PC-3 (cell line): ENCODE measurements around the gene GDF7. TPM values are rescaled to one million over a fixed set of nuclear protein-coding genes. Genes with fewer than 3 reads are reported as not detected.

Experiments
- ATAC-seq: fragments of 200-7000 bp; cut with Tn5 transposase; 2 replicates; pipeline ENCODE4 v1.9.1; 2020; ENCODE audit warnings: mild to moderate bottlenecking, moderate library complexity
- BruUV-seq: library from RNA; stranded (reverse); fragments of 400-500 nt; replicated peaks from 2 replicates; lab custom pipeline; 2021; lab: Mats Ljungman, UMichigan
- CTCF ChIA-PET: fragments of 300-600 bp; sonication (Branson Sonifier 250); formaldehyde crosslinking; loops from one replicate; lab custom pipeline; 2022; ENCODE audit warnings: antibody characterized with exemption; lab: Charles Lee
- POLR2A ChIA-PET: fragments of 300-600 bp; sonication (Branson Sonifier 250); formaldehyde crosslinking; loops from one replicate; lab custom pipeline; 2022; ENCODE audit warnings: antibody characterized with exemption; ENCODE audit not compliant: unreplicated experiment; lab: Charles Lee
- DNase-seq: peaks from one replicate; pipeline ENCODE4 v3.0.0-alpha.2; 2015
- H2AFZ ChIP-seq: fragments of 300-600 bp; sonication (generic); 2 replicates; pipeline ENCODE4 v1.6.0; 2016; ENCODE audit warnings: antibody characterized with exemption, low read length
- H3F3A ChIP-seq: fragments of 300-600 bp; sonication (generic); one replicate; pipeline ENCODE4 v1.6.0; 2017; ENCODE audit warnings: antibody characterized with exemption, low read length, control low read depth, mild to moderate bottlenecking; ENCODE audit not compliant: unreplicated experiment
- H3K27ac ChIP-seq: fragments of 300-600 bp; sonication (generic); 2 replicates; pipeline ENCODE4 v1.5.1; 2016; ENCODE audit warnings: mild to moderate bottlenecking, low read length
- H3K27me3 ChIP-seq: fragments of 300-600 bp; sonication (generic); 2 replicates; pipeline ENCODE4 v1.6.1; 2016; ENCODE audit warnings: low read length, mixed read lengths
- H3K36me3 ChIP-seq: fragments of 300-600 bp; sonication (generic); 2 replicates; pipeline ENCODE4 v1.6.1; 2016; ENCODE audit warnings: low read depth, mixed run types, low read length, mixed read lengths
- H3K4me1 ChIP-seq: fragments of 300-600 bp; sonication (generic); 2 replicates; pipeline ENCODE4 v1.5.1; 2016; ENCODE audit warnings: low read length; ENCODE audit not compliant: insufficient read depth
- H3K4me2 ChIP-seq: fragments of 300-600 bp; sonication (generic); 2 replicates; pipeline ENCODE4 v1.6.0; 2016; ENCODE audit warnings: low read length
- H3K4me3 ChIP-seq: fragments of 300-600 bp; sonication (generic); 2 replicates; pipeline ENCODE4 v1.5.1; 2016; ENCODE audit warnings: mild to moderate bottlenecking, low read length, mixed read lengths
- H3K79me2 ChIP-seq: fragments of 300-600 bp; sonication (generic); 2 replicates; pipeline ENCODE4 v1.6.1; 2017; ENCODE audit warnings: low read length, mixed read lengths
- H3K9ac ChIP-seq: fragments of 300-600 bp; sonication (generic); 2 replicates; pipeline ENCODE4 v1.6.0; 2016; ENCODE audit warnings: mild to moderate bottlenecking, low read length
- H3K9me2 ChIP-seq: fragments of 300-600 bp; sonication (generic); replicated peaks from 2 replicates; pipeline ENCODE4 v1.6.1; 2016; ENCODE audit warnings: mixed run types, low read length, mixed read lengths
- H3K9me3 ChIP-seq: fragments of 300-600 bp; sonication (generic); 2 replicates; pipeline ENCODE4 v1.6.1; 2016; ENCODE audit warnings: low read length, mixed read lengths
- H4K20me1 ChIP-seq: fragments of 300-600 bp; sonication (generic); 2 replicates; pipeline ENCODE4 v1.6.1; 2016; ENCODE audit warnings: low read length, mixed read lengths
- EZH2 ChIP-seq: fragments of 300-600 bp; sonication (generic); IDR thresholded peaks from one replicate; pipeline ENCODE4 v1.6.1; 2017; ENCODE audit warnings: antibody characterized with exemption, mild to moderate bottlenecking, low read length; ENCODE audit not compliant: unreplicated experiment
- EZH2phosphoT487 ChIP-seq: fragments of 300-600 bp; sonication (generic); IDR thresholded peaks from 2 replicates; pipeline ENCODE4 v1.6.1; 2018; ENCODE audit warnings: mild to moderate bottlenecking, antibody characterized with exemption, low read length, borderline replicate concordance
- intact Hi-C: fragments of 100-400 bp; cut with micrococcal nuclease; formaldehyde crosslinking; loops from 2 replicates; pipeline ENCODE4 v1.9.0; 2023
- total RNA-seq: library from RNA; depleted of rRNA; stranded (reverse); fragments of >200 nt; gene quantifications from 2 replicates; pipeline ENCODE4 v1.2.3, GENCODE V29; 2014
- TF ChIP-seq, protein P1 (sequence below): fragments of 300-600 bp; sonication (generic); conservative IDR thresholded peaks from 2 replicates; pipeline ENCODE4 v1.5.1; 2017; ENCODE audit warnings: antibody characterized with exemption, low read depth, mild to moderate bottlenecking, low read length

GDF7 gene
- total RNA-seq, 1 experiment from 2014 or later, result 0.04 TPM

DNA sequence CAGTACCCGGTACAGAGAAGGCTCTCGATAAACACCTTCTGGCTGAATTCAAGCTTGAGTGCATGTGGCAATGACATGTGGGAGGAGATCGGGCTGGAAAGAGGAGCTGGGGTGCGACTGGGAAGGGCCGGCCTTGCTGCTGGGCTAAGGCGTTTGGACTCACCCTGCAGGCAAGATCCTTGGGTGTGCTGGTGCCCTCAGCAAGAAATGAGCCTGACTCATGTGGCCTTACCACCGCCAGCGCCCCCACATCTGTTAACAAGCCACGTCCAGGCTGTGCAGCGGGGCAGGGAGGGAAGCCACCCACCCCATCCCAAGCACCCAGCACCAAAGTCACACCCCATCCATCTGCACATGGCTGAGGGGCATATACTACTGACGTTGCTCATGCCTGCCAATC is 17.4 kb upstream of the GDF7 start:
- Histone ChIP-seq H3K36me3 (no peaks in the 10 kb centered on the region), H3K9me2 (no peaks in the 10 kb centered on the region), H3K79me2 (no peaks in the 10 kb centered on the region), H3K27me3 (no peaks in the 10 kb centered on the region), H4K20me1 (no peaks in the 10 kb centered on the region), H3F3A (no peaks in the 10 kb centered on the region), H3K27ac (no peak overlapping the region), H3K9ac (no peak overlapping the region), H3K9me3 (no peaks in the 10 kb centered on the region), H3K4me2 (peak overlapping the region; percentile 94), H2AFZ (no peak overlapping the region), H3K4me3 (no peak overlapping the region; the same call in 1 of the 2 replicates), H3K4me1 (peaks cover 15% of the 10 kb centered on the region)
- intact Hi-C loops, result no loop called here
- ChIA-PET POLR2A (no interaction called here), CTCF (interaction anchor here (0.9 kb wide), 1 partner anchor 202 kb away, joined by 3 read pairs; the partner anchor contains the start of gene RHOB)
- DNase-seq (no peak), ATAC-seq (no peak)
- no TSS peak for BruUV-seq
- no peak for TF ChIP-seq EZH2
- TF ChIP-seq, protein P1, sequence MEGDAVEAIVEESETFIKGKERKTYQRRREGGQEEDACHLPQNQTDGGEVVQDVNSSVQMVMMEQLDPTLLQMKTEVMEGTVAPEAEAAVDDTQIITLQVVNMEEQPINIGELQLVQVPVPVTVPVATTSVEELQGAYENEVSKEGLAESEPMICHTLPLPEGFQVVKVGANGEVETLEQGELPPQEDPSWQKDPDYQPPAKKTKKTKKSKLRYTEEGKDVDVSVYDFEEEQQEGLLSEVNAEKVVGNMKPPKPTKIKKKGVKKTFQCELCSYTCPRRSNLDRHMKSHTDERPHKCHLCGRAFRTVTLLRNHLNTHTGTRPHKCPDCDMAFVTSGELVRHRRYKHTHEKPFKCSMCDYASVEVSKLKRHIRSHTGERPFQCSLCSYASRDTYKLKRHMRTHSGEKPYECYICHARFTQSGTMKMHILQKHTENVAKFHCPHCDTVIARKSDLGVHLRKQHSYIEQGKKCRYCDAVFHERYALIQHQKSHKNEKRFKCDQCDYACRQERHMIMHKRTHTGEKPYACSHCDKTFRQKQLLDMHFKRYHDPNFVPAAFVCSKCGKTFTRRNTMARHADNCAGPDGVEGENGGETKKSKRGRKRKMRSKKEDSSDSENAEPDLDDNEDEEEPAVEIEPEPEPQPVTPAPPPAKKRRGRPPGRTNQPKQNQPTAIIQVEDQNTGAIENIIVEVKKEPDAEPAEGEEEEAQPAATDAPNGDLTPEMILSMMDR, result no peak

GRCh38 chr2:20649976-20650375 is 17.0 kb upstream of the GDF7 start:
- Histone ChIP-seq H4K20me1 (no peaks in the 10 kb centered on the region), H3K79me2 (no peaks in the 10 kb centered on the region), H3K4me1 (peaks cover 15% of the 10 kb centered on the region), H3K36me3 (no peaks in the 10 kb centered on the region), H2AFZ (peak overlapping the region; percentile 96), H3K4me3 (peak overlapping the region; percentile 74), H3K9ac (peak overlapping the region; percentile 84), H3K27ac (no peak overlapping the region), H3K27me3 (0 out of 2 replicates have a peak, but pooled peaks cover under 1% of the 10 kb centered on the region), H3F3A (no peaks in the 10 kb centered on the region), H3K9me2 (no peaks in the 10 kb centered on the region), H3K4me2 (peak overlapping the region; percentile 94), H3K9me3 (no peaks in the 10 kb centered on the region)
- no peak for ATAC-seq
- CTCF ChIA-PET, result interaction anchor here (2.1 kb wide), 1 partner anchor 11 kb away, joined by 10 read pairs; no protein-coding TSS in a partner anchor
- POLR2A ChIA-PET, result no interaction called here
- no peak for TF ChIP-seq EZH2phosphoT487
- TF ChIP-seq, protein P1, result no peak
- no peak for TF ChIP-seq EZH2
- no TSS peak for BruUV-seq
- no peak for DNase-seq
- intact Hi-C loops, result no loop called here

GRCh38 chr2:20650393-20650876 is 16.5 kb upstream of the GDF7 start:
- Histone ChIP-seq H3K9ac (peak overlapping the region; percentile 84), H3K36me3 (no peaks in the 10 kb centered on the region), H3K9me3 (no peaks in the 10 kb centered on the region), H4K20me1 (no peaks in the 10 kb centered on the region), H3K4me1 (peaks cover 15% of the 10 kb centered on the region), H3K4me2 (peak overlapping the region; percentile 94), H2AFZ (peak overlapping the region; percentile 96), H3K9me2 (no peaks in the 10 kb centered on the region), H3F3A (no peaks in the 10 kb centered on the region), H3K79me2 (no peaks in the 10 kb centered on the region), H3K4me3 (peak overlapping the region; percentile 74), H3K27me3 (peaks cover 5% of the 10 kb centered on the region; the same call in 1 of the 2 replicates), H3K27ac (peak overlapping the region; percentile 24)
- intact Hi-C loops, result no loop called here
- peak; percentile 31 for ATAC-seq
- BruUV-seq, result TSS peak; percentile 71
- peak; percentile 16 for DNase-seq
- no peak for TF ChIP-seq EZH2phosphoT487
- TF ChIP-seq EZH2, result no peak
- TF ChIP-seq, protein P1, result no peak
- CTCF ChIA-PET, result interaction anchor here (0.6 to 2.1 kb wide), 6 partner anchors 11 to 849 kb away, joined by 3 to 10 read pairs (median 7); partner anchors contain the start of gene RHOB
- POLR2A ChIA-PET, result interaction anchor here (0.6 to 1.3 kb wide), 2 partner anchors 204 to 212 kb away, joined by 3 to 4 read pairs; partner anchors contain the start of gene RHOB
